DND-41 (cell line): ENCODE data around the gene DCAF16.
"Not testable (repeated sequence)": the region's sequence is repeated elsewhere in the genome, so short reads cannot be mapped to it uniquely, and the experiment has no call there.

Experiments used
- ATAC-seq: fragments of 200-7000 bp; cut with Tn5 transposase; 3 replicates; pipeline ENCODE4 v1.9.1; 2021; ENCODE audit warnings: low read depth; ENCODE audit not compliant: insufficient read depth
- DNase-seq: peaks from one replicate; pipeline ENCODE4 v3.0.0-alpha.2; 2020
- H2AFZ ChIP-seq: 2 replicates; pipeline ENCODE4 v1.6.0; 2012; ENCODE audit warnings: low read depth, low read length
- H3K27ac ChIP-seq: 2 replicates; pipeline ENCODE4 v1.5.1; 2012; ENCODE audit warnings: low read length, inconsistent platforms
- H3K27me3 ChIP-seq: fragments of 200-600 bp; sonication (generic); 2 replicates; pipeline ENCODE4 v1.6.0; 2012; ENCODE audit warnings: low read length, mild to moderate bottlenecking, inconsistent platforms; ENCODE audit not compliant: insufficient read depth, poor library complexity
- H3K36me3 ChIP-seq: 2 replicates; pipeline ENCODE4 v1.5.1; 2012; ENCODE audit warnings: low read length, inconsistent platforms; ENCODE audit not compliant: insufficient read depth
- H3K4me1 ChIP-seq: 2 replicates; pipeline ENCODE4 v1.5.1; 2012; ENCODE audit warnings: mild to moderate bottlenecking, low read length; ENCODE audit not compliant: insufficient read depth
- H3K4me2 ChIP-seq: 2 replicates; pipeline ENCODE4 v1.6.0; 2012; ENCODE audit warnings: mild to moderate bottlenecking, moderate library complexity, low read length, inconsistent platforms; ENCODE audit not compliant: insufficient read depth
- H3K4me3 ChIP-seq, 2 experiments: fragments of 200-600 bp in 1 of 2; shearing (Covaris generic) in 1 of 2; 2 replicates each; pipeline ENCODE4 v1.5.1; 2012 to 2016; ENCODE audit warnings: inconsistent platforms in 2 of 2, low read length in 2 of 2, mild to moderate bottlenecking in 2 of 2, low read depth in 1 of 2, moderate library complexity in 1 of 2
- H3K79me2 ChIP-seq: 2 replicates; pipeline ENCODE4 v1.6.0; 2012; ENCODE audit warnings: low read length, inconsistent platforms; ENCODE audit not compliant: insufficient read depth
- H3K9ac ChIP-seq: 2 replicates; pipeline ENCODE4 v1.6.0; 2012; ENCODE audit warnings: low read depth, mild to moderate bottlenecking, inconsistent platforms, low read length, moderate library complexity
- H3K9me3 ChIP-seq: 2 replicates; pipeline ENCODE4 v1.5.1; 2012; ENCODE audit warnings: low read length, moderate library complexity, mild to moderate bottlenecking, inconsistent platforms; ENCODE audit not compliant: insufficient read depth, severe bottlenecking
- H4K20me1 ChIP-seq: 2 replicates; pipeline ENCODE4 v1.6.0; 2012; ENCODE audit warnings: low read length; ENCODE audit not compliant: insufficient read depth
- EZH2 ChIP-seq: IDR thresholded peaks from 3 replicates; pipeline ENCODE4 v1.6.1; 2012; ENCODE audit warnings: borderline replicate concordance, low read depth, mild to moderate bottlenecking, moderate library complexity, low read length, inconsistent platforms; ENCODE audit not compliant: severe bottlenecking
- TF ChIP-seq, protein P1 (sequence below): IDR thresholded peaks from 2 replicates; pipeline ENCODE4 v1.5.1; 2012; ENCODE audit warnings: borderline replicate concordance, low read length, moderate library complexity, mild to moderate bottlenecking; ENCODE audit not compliant: poor library complexity, severe bottlenecking; ENCODE audit errors: extremely low read depth

The DCAF16 gene

DNA sequence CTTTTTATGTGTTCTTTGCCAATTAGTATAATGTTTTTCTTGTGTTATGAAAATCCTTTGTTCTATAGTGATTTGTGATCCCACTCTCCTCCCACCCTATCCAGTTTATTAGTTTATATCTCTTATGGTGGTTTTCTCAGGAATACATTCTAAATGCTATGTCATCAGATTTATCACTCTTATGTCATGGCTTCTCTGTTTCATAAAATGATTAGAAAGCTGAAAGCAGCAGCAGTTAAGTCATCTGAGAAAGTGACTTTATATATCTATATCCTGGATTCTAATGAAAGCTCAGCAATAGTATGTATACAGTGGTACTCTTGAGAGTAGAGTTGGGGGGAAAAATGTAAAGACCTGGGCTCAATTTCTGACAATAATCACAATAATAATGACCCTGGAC, 41.4 kb upstream of the DCAF16 start:
- Histone ChIP-seq H3K79me2 (no peaks in the 10 kb centered on the region), H2AFZ (no peak overlapping the region), H3K4me1 (no peaks in the 10 kb centered on the region), H3K4me2 (no peak overlapping the region), H3K27me3 (no peaks in the 10 kb centered on the region), H3K4me3 (no peak overlapping the region), H3K9ac (no peak overlapping the region), H3K9me3 (peaks cover 8% of the 10 kb centered on the region), H4K20me1 (no peaks in the 10 kb centered on the region), H3K36me3 (peaks cover 4% of the 10 kb centered on the region; the same call in 1 of the 2 replicates), H3K27ac (no peak overlapping the region)
- TF ChIP-seq, protein P1, sequence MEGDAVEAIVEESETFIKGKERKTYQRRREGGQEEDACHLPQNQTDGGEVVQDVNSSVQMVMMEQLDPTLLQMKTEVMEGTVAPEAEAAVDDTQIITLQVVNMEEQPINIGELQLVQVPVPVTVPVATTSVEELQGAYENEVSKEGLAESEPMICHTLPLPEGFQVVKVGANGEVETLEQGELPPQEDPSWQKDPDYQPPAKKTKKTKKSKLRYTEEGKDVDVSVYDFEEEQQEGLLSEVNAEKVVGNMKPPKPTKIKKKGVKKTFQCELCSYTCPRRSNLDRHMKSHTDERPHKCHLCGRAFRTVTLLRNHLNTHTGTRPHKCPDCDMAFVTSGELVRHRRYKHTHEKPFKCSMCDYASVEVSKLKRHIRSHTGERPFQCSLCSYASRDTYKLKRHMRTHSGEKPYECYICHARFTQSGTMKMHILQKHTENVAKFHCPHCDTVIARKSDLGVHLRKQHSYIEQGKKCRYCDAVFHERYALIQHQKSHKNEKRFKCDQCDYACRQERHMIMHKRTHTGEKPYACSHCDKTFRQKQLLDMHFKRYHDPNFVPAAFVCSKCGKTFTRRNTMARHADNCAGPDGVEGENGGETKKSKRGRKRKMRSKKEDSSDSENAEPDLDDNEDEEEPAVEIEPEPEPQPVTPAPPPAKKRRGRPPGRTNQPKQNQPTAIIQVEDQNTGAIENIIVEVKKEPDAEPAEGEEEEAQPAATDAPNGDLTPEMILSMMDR = no peak
- no peak for DNase-seq
- no peak for ATAC-seq

DNA sequence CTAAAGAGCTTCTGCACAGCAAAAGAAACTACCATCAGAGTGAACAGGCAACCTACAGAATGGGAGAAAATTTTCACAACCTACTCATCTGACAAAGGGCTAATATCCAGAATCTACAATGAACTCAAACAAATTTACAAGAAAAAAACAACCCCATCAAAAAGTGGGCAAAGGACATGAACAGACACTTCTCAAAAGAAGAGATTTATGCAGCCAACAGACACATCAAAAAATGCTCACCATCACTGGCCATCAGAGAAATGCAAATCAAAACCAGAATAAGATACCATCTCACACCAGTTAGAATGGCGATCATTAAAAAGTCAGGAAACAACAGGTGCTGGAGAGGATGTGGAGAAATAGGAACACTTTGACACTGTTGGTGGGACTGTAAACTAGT, 39.7 kb upstream of the DCAF16 start:
- not testable (repeated sequence) for H3K4me2 ChIP-seq, H3K27ac ChIP-seq, H3K79me2 ChIP-seq, H3K4me1 ChIP-seq, H3K9ac ChIP-seq, H3K9me3 ChIP-seq, H2AFZ ChIP-seq, H3K4me3 ChIP-seq, H4K20me1 ChIP-seq, H3K27me3 ChIP-seq, ATAC-seq, DNase-seq
- H3K36me3 ChIP-seq = peaks cover 20% of the 10 kb centered on the region

DNA sequence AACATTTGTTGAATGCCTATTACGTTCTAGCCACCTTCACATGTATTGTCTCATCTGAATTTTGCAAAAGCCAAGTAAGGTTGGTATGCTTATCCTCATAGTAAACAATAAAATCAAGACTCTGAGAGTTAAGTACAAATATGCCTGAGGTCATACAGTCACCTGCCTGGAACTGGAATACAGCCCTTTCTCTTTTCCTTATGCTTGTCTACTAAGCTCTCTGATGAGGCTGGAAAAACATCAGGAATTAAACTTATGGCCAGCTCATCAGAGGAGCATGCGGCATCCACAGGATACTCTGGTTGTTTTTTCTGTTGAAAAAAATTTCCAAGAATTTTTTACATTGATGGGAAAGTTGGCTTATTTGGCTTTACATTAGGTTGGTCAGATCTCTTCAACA, 35.7 kb upstream of the DCAF16 start:
- no peak for TF ChIP-seq EZH2
- TF ChIP-seq, protein P1 = no peak
- H3K27ac ChIP-seq = no peak overlapping the region
- no peak overlapping the region for H2AFZ ChIP-seq
- no peaks in the 10 kb centered on the region for H3K4me1 ChIP-seq
- peaks cover 61% of the 10 kb centered on the region for H3K36me3 ChIP-seq
- 0 out of 2 replicates have a peak, but pooled peaks cover 3% of the 10 kb centered on the region for H4K20me1 ChIP-seq
- H3K79me2 ChIP-seq = no peaks in the 10 kb centered on the region
- peaks cover 8% of the 10 kb centered on the region for H3K9me3 ChIP-seq
- no peak overlapping the region for H3K9ac ChIP-seq
- H3K27me3 ChIP-seq = no peaks in the 10 kb centered on the region
- 0 out of 3 replicates have a peak, but pooled peaks have one; percentile 9 for ATAC-seq
- H3K4me2 ChIP-seq = no peak overlapping the region
- no peak for DNase-seq
- H3K4me3 ChIP-seq = no peak overlapping the region

DNA sequence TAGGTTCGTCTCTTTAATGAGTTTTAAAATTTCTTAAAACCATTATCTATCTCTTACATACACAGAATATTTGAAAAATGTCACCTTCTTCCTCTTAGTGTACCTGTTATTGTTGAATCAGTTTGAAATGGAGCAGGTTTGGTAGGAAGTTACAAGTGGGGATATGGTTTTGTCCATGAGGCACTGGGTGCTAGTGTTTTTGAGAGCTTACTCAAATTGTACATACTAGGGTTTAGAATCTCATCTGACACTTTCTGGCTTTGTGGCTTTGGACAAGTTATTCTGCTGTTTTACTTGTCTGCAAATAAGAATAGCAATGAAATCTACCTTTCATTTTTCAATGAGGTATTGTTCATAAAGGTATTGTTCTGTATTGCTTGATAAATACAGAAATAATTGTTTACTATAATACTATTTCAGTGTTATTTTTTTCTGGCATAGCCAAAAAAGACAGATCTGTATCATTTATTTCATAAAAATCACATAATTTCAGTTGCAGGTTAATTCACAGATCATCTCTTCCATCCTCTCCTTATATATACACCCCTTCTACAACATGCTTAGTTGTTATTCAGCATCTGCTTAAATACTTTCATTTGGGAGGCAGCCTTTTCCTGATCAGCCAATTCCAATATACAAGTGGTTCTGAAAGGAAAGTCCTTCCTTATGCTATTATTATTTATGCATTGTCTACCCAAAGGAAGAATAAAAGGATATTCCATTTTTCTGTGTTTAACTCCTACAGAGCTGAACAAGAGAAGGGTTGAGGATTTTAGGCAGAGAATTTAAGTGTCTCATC, 13.5 kb upstream of the DCAF16 start:
- no peak overlapping the region for H3K4me2 ChIP-seq
- no peak overlapping the region for H2AFZ ChIP-seq
- H3K36me3 ChIP-seq = peaks cover 96% of the 10 kb centered on the region
- H3K27me3 ChIP-seq = no peaks in the 10 kb centered on the region
- peaks cover 85% of the 10 kb centered on the region for H3K79me2 ChIP-seq
- H4K20me1 ChIP-seq = peaks cover 6% of the 10 kb centered on the region; the same call in 1 of the 2 replicates
- no peak overlapping the region for H3K9ac ChIP-seq
- no peak overlapping the region for H3K27ac ChIP-seq
- ATAC-seq (no peak), DNase-seq (no peak)
- H3K4me3 ChIP-seq = no peak overlapping the region
- H3K4me1 ChIP-seq = 0 out of 2 replicates have a peak, but pooled peaks cover 3% of the 10 kb centered on the region
- H3K9me3 ChIP-seq = no peaks in the 10 kb centered on the region
- TF ChIP-seq EZH2 = no peak
- TF ChIP-seq, protein P1 = no peak
